Thyroid gland (tissue), 4 donors: ENCODE measurements around the gene SSC4D.

Experiments used
- CTCF ChIP-seq, 6 experiments: fragments of 200-600 bp in 3 of 6; fragments of 450-650 bp in 3 of 6; sonication (generic) in 3 of 6; IDR thresholded peaks; one replicate each; pipeline ENCODE4 v1.5.1; 2016 to 2019; ENCODE audit warnings: antibody characterized with exemption in 6 of 6, mild to moderate bottlenecking in 2 of 6, inconsistent platforms in 1 of 6, moderate library complexity in 1 of 6
- POLR2A ChIP-seq, 2 donors: fragments of 450-650 bp; IDR thresholded peaks; one replicate each; pipeline ENCODE4 v1.6.1; 2017; ENCODE audit warnings: antibody characterized with exemption in 2 of 2, mild to moderate bottlenecking in 2 of 2, moderate library complexity in 1 of 2

DNA sequence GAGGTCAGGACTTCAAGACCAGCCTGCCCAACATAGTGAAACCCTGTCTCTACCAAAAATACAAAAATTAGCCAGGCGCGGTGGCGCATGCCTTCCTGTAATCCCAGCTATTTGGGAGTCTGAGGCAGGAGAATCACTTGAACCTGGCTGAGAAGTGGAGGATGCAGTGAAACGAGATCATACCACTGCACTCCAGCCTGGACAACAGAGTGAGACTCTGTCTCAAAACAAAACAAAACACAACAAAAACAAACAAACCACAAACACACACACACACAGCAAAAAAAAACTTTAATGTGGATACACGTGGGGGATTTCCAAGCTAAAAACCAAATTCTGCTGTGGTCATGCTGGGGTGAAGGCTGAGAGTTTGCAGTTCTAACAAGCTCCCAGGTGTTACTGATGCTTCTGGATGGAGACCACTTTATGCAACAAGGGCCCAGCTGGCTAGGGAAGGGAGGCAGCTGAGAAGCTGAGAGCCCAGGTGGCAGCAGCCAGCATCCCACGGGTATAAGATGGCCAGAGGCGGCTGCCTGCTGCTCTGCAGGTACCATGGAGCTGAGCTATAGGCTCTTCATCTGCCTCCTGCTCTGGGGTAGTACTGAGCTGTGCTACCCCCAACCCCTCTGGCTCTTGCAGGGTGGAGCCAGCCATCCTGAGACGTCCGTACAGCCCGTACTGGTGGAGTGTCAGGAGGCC lies 15.1 kb upstream of the SSC4D start, which contains the start of gene ZP3:
- TF ChIP-seq POLR2A (IDR thresholded peaks at IDR 0.05) (no peak), CTCF (IDR thresholded peaks at IDR 0.05) (no peak)
